ENCODE measurements around the gene HEATR9. TPM values are rescaled to one million over a fixed set of nuclear protein-coding genes. Genes with fewer than 3 reads are reported as not detected.

HEATR9 gene
- polyA plus RNA-seq, 1 of the 3 experiments (the other 2 are of a cell fraction): not detected

GRCh38 chr17:35841101-35841500 lies 27.6 kb downstream of the HEATR9 start (continued):
- TF ChIP-seq RAD21 (IDR thresholded peaks at IDR 0.05; ENCODE audit: low read length) (no peak), YY1 (IDR thresholded peaks at IDR 0.05; ENCODE audit: low read depth) (no peak), USF2 (IDR thresholded peaks at IDR 0.05; ENCODE audit: borderline replicate concordance, low read depth, low read length) (no peak), NRF1 (IDR thresholded peaks at IDR 0.05; ENCODE audit: low read depth, low read length) (no peak), CHD2 (IDR thresholded peaks at IDR 0.05; ENCODE audit: low read length, partially characterized antibody) (no peak)

GRCh38 chr17:35825206-35825605 lies 43.5 kb downstream of the HEATR9 start:
- TF ChIP-seq IRF3 (IDR thresholded peaks at IDR 0.05; ENCODE audit: low read depth, low read length) (no peak), MXI1 (IDR thresholded peaks at IDR 0.05; ENCODE audit: low read depth, low read length) (no peak), MAX (IDR thresholded peaks at IDR 0.05; ENCODE audit: low read depth) (no peak), TEAD4 (IDR thresholded peaks at IDR 0.05; ENCODE audit: borderline replicate concordance, insufficient read depth) (no peak), NRF1 (IDR thresholded peaks at IDR 0.05; ENCODE audit: low read depth, low read length) (no peak), SMC3 (IDR thresholded peaks at IDR 0.05; ENCODE audit: low read depth, low read length) (no peak), FOXJ3 (CRISPR knock-in tag; IDR thresholded peaks at IDR 0.05) (no peak)
- peaks cover 71% of the 10 kb centered on the region for H3K79me2 ChIP-seq (ENCODE audit: insufficient read depth)
- H3K27ac ChIP-seq (ENCODE audit: low read depth in 2 of 2, low read length in 1 of 2): no peak overlapping the region
- no peak overlapping the region for H3K4me3 ChIP-seq (ENCODE audit: low read depth in 2 of 2, low read length in 1 of 2)
- H3K9me3 ChIP-seq: no peaks in the 10 kb centered on the region
- H2AFZ ChIP-seq (ENCODE audit: low read depth): no peak overlapping the region
- H3K9me2 ChIP-seq: no peaks in the 10 kb centered on the region
- ChIA-PET CTCF (interaction anchor here (0.8 to 1.4 kb wide), 4 partner anchors 13 to 61 kb away, joined by 3 to 4 read pairs (median 3); no protein-coding TSS in a partner anchor), POLR2A (no interaction called here)
- peaks cover 68 to 82% of the 10 kb centered on the region in 2 experiments for H3K36me3 ChIP-seq (replicated peaks in 1 of 2; ENCODE audit: control insufficient read depth in 1 of 2, insufficient read depth in 2 of 2, low read length in 1 of 2)
- peaks cover 3% of the 10 kb centered on the region for H3F3A ChIP-seq (replicated peaks; ENCODE audit: insufficient read depth)
- H3K4me1 ChIP-seq (ENCODE audit: control insufficient read depth in 1 of 2, insufficient read depth in 2 of 2, low read depth in 1 of 2, low read length in 1 of 2): no peaks in the 10 kb centered on the region
- WGBS (ENCODE audit: low lambda C conversion rate): 88% methylated on average over 1 of the region's 1 CpG
- DNase-seq: no peak
- no peak overlapping the region for H3K4me2 ChIP-seq
- no peak overlapping the region for H3K9ac ChIP-seq
- 0 out of 2 replicates have a peak, but pooled peaks cover 4% of the 10 kb centered on the region for H4K20me1 ChIP-seq (ENCODE audit: insufficient read depth)
- no peaks in the 10 kb centered on the region for H3K27me3 ChIP-seq (ENCODE audit: insufficient read depth)

GRCh38 chr17:35821308-35821707 lies 47.4 kb downstream of the HEATR9 start:
- Histone ChIP-seq H3K27me3 (ENCODE audit: insufficient read depth) (no peaks in the 10 kb centered on the region), H3K36me3 (replicated peaks in 1 of 2; ENCODE audit: control insufficient read depth in 1 of 2, insufficient read depth in 2 of 2, low read length in 1 of 2) (peaks cover 76 to 82% of the 10 kb centered on the region in 2 experiments), H3K79me2 (ENCODE audit: insufficient read depth) (peaks cover 89% of the 10 kb centered on the region), H2AFZ (ENCODE audit: low read depth) (no peak overlapping the region), H3K9me3 (no peaks in the 10 kb centered on the region), H3K4me3 (ENCODE audit: low read depth in 2 of 2, low read length in 1 of 2) (no peak overlapping the region), H3K9me2 (no peaks in the 10 kb centered on the region), H3K27ac (ENCODE audit: low read depth in 2 of 2, low read length in 1 of 2) (no peak overlapping the region), H3K4me2 (no peak overlapping the region), H3K4me1 (ENCODE audit: control insufficient read depth in 1 of 2, insufficient read depth in 2 of 2, low read depth in 1 of 2, low read length in 1 of 2) (no peaks in the 10 kb centered on the region; a peak in 2 of 4 replicates), H3F3A (replicated peaks; ENCODE audit: insufficient read depth) (peaks cover 3% of the 10 kb centered on the region), H4K20me1 (ENCODE audit: insufficient read depth) (peaks cover 34% of the 10 kb centered on the region), H3K9ac (no peak overlapping the region)
- 74% methylated on average over 2 of the region's 2 CpGs for WGBS (ENCODE audit: low lambda C conversion rate)
- no peak for DNase-seq
- no peak for TF ChIP-seq CHD2 (IDR thresholded peaks at IDR 0.05; ENCODE audit: low read length, partially characterized antibody)
- no peak for TF ChIP-seq FOXJ3 (CRISPR knock-in tag; IDR thresholded peaks at IDR 0.05)
- TF ChIP-seq POLR2AphosphoS5 (IDR thresholded peaks at IDR 0.05; ENCODE audit: low read depth, low read length): no peak
- TF ChIP-seq EZH2phosphoT487 (IDR thresholded peaks at IDR 0.05; ENCODE audit: borderline replicate concordance, low read depth): no peak
- ChIA-PET POLR2A (no interaction called here), CTCF (interaction anchor here (0.6 to 6.3 kb wide), 3 partner anchors 28 to 56 kb away, joined by 3 to 62 read pairs (median 7); no protein-coding TSS in a partner anchor)
